ENCODE data around the gene TSEN34.

The TSEN34 gene

GRCh38 chr19:54191011-54191810 lies at the start of gene TSEN34:
Gene TSEN34 (plus strand): TSS chr19:54191308. CDS start chr19:54191365, 57 bp downstream.
- in situ Hi-C loops (cut with MboI; ENCODE audit: low sequenced_read_pairs): no loop called here

- in situ Hi-C loops (cut with MboI; ENCODE audit: low sequenced_read_pairs): no loop called here
Measured at GRCh38 chr19:54141356-54141755, 49.8 kb upstream of the TSEN34 start.

GRCh38 chr19:54142166-54142780 lies 48.8 kb upstream of the TSEN34 start:
- in situ Hi-C loops (cut with MboI; ENCODE audit: low sequenced_read_pairs): no loop called here

GRCh38 chr19:54145541-54146158 lies 45.5 kb upstream of the TSEN34 start:
- in situ Hi-C loops (cut with MboI; ENCODE audit: low sequenced_read_pairs): no loop called here

- in situ Hi-C loops (cut with MboI; ENCODE audit: low sequenced_read_pairs): no loop called here
Measured at GRCh38 chr19:54147676-54148075, 43.4 kb upstream of the TSEN34 start.

- in situ Hi-C loops (cut with MboI; ENCODE audit: low sequenced_read_pairs): no loop called here
Measured at GRCh38 chr19:54148158-54148557, 43.0 kb upstream of the TSEN34 start.

GRCh38 chr19:54149021-54149812 lies 41.9 kb upstream of the TSEN34 start:
- in situ Hi-C loops (cut with MboI; ENCODE audit: low sequenced_read_pairs): no loop called here

GRCh38 chr19:54151362-54152035 lies 39.6 kb upstream of the TSEN34 start:
- in situ Hi-C loops (cut with MboI; ENCODE audit: low sequenced_read_pairs): no loop called here

- in situ Hi-C loops (cut with MboI; ENCODE audit: low sequenced_read_pairs): no loop called here
Measured at GRCh38 chr19:54152267-54152666, 38.8 kb upstream of the TSEN34 start.

GRCh38 chr19:54152878-54153524 lies 38.1 kb upstream of the TSEN34 start:
- in situ Hi-C loops (cut with MboI; ENCODE audit: low sequenced_read_pairs): no loop called here

GRCh38 chr19:54153731-54154326 lies 37.3 kb upstream of the TSEN34 start:
- in situ Hi-C loops (cut with MboI; ENCODE audit: low sequenced_read_pairs): no loop called here

GRCh38 chr19:54154603-54155345 lies 36.3 kb upstream of the TSEN34 start:
- in situ Hi-C loops (cut with MboI; ENCODE audit: low sequenced_read_pairs): no loop called here

GRCh38 chr19:54155694-54156093 lies 35.4 kb upstream of the TSEN34 start:
- in situ Hi-C loops (cut with MboI; ENCODE audit: low sequenced_read_pairs): no loop called here

- in situ Hi-C loops (cut with MboI; ENCODE audit: low sequenced_read_pairs): no loop called here
Measured at GRCh38 chr19:54156490-54156889, 34.6 kb upstream of the TSEN34 start.

- in situ Hi-C loops (cut with MboI; ENCODE audit: low sequenced_read_pairs): no loop called here
Measured at GRCh38 chr19:54156953-54157352, 34.2 kb upstream of the TSEN34 start.

GRCh38 chr19:54158812-54159351 lies 32.2 kb upstream of the TSEN34 start:
- in situ Hi-C loops (cut with MboI; ENCODE audit: low sequenced_read_pairs): no loop called here

GRCh38 chr19:54159352-54160181 lies 31.5 kb upstream of the TSEN34 start, which contains the start of gene LENG1:
Gene LENG1 (minus strand): TSS chr19:54159721. CDS start chr19:54159695, 26 bp downstream.
- in situ Hi-C loops (cut with MboI; ENCODE audit: low sequenced_read_pairs): no loop called here
